ENCODE results near the gene GSX1.

DNA sequence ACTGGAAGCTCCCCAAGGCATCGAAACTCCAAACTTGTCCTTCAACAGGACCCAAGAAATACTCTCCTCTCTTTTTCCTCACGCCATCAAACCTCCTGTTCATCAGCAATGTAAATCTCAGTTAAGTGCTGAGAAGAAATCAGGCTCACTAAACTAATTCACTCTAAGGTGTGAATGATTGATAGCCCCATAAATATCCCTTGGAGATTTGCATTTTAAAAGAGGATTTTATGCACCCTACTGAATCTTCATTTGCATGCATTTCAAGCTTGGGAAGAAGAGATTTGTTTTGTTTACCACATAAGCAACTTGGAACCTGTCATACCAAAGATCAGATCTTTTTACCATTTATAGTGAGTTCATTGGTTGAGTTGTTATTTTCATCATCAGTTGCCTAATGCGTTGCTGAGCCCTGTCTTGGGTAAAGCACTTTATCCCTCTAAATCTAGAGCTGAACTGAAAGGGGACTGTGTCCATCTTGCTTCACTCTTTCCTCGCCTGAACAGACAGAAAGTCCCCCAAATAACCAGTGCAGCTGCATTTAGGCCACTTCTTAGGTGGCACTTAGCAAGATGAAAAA, 40.2 kb upstream of the GSX1 start:
- TF ChIP-seq, protein P1, sequence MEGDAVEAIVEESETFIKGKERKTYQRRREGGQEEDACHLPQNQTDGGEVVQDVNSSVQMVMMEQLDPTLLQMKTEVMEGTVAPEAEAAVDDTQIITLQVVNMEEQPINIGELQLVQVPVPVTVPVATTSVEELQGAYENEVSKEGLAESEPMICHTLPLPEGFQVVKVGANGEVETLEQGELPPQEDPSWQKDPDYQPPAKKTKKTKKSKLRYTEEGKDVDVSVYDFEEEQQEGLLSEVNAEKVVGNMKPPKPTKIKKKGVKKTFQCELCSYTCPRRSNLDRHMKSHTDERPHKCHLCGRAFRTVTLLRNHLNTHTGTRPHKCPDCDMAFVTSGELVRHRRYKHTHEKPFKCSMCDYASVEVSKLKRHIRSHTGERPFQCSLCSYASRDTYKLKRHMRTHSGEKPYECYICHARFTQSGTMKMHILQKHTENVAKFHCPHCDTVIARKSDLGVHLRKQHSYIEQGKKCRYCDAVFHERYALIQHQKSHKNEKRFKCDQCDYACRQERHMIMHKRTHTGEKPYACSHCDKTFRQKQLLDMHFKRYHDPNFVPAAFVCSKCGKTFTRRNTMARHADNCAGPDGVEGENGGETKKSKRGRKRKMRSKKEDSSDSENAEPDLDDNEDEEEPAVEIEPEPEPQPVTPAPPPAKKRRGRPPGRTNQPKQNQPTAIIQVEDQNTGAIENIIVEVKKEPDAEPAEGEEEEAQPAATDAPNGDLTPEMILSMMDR (IDR thresholded peaks at IDR 0.05; ENCODE audit: low read depth, low read length) = no peak
- no peak for TF ChIP-seq EZH2phosphoT487 (IDR thresholded peaks at IDR 0.05; ENCODE audit: low read depth)

All from OCI-LY3 (cell line).